ENCODE results near the gene LAMP5.

LAMP5 gene

GRCh38 chr20:9501473-9501872 is 12.9 kb upstream of the LAMP5 start:
- DNase-seq: no peak

DNA sequence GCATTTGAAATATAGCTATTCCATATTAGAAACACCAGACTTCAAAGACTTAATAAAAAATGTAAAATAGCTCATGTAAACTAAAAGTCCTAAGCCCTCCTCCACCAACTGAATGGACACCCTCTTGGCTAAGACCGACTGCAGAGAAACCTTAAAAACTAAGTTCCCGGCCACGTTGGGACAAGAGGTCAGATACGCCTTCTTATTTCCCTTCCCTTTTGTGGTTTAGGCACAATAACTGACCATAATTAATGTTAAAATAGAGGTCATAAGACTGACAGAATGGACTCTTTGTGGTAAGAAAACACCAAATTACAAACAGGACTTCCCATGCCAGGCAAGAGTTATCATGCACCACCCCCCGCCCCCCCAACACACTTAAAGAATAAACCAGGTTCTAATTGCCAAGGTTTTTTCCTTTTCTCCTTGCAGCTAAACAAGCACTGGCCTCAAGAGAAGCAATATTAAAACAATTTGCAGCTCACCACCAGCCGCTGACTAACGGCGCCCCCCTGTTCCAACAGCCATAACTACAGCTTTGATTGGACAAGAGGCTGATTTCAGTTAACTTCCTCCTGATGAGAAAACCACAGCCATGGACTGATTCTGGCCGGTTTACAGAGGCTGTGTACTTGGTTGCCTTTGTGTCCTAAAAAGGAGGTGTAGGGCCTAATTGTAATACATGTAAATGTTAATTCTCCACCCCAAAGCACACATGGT is 10.7 kb upstream of the LAMP5 start:
- DNase-seq: no peak

DNA sequence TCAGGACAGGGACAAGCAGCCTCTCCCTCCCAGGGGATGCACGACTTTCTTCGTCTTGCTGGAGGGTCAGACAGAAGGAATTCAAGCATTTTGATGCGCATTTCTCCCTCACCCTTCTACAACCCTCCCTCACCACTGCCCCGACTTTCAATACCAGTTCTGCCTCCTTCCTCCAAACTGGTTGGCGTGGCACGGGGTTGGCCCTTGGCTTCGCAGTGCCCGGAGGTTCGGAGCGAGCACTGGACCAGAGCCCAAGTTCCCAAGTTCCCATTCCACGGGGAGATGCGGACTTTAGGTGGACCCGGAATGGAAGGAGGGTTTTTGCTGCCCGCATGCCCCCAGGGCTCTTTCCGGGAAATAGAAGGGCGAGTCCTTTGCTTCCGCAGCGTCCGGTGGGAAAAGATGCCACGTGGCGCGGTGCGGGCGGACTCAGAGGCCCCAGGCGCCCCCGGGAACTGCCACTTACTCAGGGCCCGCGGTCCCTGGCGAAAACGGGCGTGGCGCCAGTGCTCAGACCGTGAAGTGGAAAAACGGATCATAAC is 8.0 kb upstream of the LAMP5 start:
- no peak for DNase-seq

DNA sequence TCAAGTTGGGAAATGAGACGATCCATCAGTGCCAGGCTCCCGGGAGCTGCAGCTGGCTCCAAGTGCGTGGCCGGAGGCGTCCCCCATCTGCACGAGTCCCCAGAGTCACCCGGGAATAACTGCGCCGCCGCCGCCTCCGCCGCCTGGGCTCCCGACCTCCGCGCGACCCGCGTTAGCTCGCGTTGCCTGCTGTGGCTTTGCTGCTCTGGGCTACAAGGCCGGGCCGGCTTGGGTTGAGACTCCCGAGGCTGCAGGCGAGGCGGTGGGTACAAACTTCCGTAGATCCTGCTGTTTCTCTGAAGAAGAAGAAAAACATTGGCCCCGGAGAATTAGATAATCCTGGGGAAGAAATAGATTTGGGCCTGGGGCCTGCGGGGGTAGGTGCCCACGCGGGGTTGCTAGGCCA is 7.4 kb upstream of the LAMP5 start:
- DNase-seq: no peak

GRCh38 chr20:9507544-9508239 is 6.7 kb upstream of the LAMP5 start:
- no peak for DNase-seq

DNA sequence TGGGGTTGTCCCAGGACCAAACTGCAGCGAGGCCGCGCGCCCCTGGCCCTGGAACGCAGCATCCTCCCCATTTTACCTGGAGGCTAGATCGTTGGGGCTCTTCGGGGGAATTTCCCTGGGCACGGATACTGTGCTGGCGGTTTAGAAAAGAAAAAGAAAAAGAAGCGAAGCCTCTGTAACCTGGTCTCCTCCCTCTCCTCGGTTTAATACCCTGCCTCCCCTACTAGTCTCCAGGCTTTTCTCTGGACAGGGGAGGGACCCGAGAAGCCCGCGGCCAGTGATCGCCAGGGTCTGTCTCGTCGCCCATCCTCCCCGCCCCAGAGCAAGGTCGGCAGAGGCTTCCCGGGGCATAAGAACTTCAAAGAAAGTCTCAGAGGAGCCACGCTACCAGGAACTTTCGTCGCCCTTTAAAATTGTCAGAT is 6.1 kb upstream of the LAMP5 start:
- no peak for DNase-seq

DNA sequence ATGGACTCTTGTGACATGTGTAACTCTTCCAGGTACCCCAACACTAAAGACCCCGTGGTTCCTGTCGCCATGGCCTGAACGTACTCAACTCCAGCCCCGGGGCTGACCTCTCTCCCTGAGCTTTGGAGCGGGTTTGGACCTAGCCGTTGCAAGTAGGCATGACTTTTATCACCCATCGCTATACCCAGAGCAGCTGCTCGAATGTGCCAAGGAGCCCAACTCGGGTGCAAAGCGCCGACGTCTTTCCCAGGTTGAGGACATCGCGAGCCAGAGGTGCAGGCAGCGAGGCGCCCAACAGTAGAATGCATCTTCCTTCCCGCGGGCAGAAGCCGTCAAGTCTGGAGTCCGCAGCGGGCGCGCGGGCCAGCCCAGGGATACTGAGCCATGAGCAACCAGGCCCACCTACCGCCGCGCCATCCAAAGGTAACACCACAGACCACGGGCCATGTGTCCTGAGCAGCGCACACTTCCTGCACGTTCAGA is 5.7 kb upstream of the LAMP5 start:
- no peak for DNase-seq

DNA sequence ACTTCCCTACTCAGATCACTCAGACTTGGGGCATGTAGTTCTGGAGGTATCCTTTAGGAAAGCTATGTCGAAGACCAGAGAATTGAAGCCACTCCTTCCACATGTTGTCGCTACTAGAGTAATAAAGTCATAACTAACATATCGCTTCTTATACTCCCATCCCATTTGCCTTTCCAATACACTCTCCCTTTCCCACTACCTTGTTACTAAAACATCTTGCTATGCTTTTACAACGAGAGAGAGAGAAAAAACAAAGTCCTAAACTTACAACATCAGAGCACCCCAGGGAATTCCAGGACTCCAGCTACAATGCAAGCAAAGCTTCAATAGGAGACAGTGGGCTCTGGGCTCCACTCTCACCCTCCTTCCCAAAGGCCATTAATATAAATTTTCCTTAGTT is 5.1 kb upstream of the LAMP5 start:
- DNase-seq: no peak

- no peak for DNase-seq
Measured at GRCh38 chr20:9510911-9511310, 3.5 kb upstream of the LAMP5 start.

GRCh38 chr20:9514072-9514460 is 324 bp upstream of the LAMP5 start:
- DNase-seq: no peak

DNA sequence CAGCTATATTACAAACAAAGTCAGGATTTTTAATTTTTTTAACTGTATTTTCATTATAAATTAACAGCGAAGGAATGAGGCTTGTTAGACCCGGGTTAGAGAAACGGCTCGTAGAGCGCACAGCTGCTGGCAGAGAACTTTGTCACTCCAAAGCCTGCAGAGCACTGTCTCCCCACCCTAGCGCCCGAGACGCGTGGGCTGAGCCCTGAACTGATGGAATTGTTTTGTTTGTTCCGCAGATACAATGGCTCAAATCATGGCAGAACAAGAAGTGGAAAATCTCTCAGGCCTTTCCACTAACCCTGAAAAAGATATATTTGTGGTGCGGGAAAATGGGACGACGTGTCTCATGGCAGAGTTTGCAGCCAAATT is 810 bp downstream of the LAMP5 start:
- DNase-seq: no peak

DNA sequence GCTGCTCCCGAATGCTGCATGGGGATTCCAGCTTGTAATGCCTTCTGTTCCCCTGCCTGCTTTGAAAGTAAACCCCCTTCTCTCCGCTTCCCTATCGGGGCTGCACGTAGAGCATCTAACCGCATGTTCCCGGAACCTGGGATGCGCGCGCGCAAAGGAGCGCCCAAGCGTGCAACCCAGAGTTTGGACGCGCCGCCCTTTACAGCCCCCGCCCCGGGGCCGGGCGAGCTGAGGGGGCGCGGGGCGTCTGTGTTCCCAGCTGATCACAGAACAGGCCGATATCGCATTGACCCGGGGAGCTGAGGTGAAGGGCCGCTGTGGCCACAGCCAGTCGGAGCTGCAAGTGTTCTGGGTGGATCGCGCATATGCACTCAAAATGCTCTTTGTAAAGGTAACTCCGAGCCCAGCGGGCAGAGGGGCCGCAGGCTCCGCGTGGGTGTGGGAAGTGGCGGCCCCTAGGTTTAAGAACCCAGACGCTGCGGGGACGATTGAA is 1.4 kb downstream of the LAMP5 start:
- no peak for DNase-seq

DNA sequence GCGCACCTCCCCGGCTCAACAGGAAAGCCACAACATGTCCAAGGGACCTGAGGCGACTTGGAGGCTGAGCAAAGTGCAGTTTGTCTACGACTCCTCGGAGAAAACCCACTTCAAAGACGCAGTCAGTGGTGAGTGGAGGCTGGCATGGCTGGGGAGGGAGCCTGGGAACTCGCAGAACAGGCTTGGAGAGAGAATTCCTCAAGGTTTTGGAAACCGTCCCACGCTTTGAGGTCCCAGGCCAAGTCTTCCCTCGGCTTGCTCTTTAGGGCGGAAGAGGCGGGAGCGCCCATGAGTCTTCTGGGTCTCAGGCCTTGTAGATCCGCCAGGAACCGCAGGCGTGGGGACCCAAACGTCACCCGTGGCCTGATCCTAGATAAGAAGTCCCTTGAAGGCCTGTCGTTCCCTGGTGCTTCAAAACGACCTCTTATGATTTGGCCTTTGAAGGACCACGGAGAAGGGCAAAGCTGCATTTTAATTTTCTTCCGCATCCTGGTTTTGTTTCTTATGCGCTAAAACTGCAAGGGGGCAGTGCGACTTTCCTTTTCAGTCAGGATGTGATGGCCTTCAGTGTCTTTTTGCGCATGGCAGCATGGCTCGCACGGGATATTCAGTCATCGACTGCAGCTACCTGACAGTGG is 2.0 kb downstream of the LAMP5 start:
- no peak for DNase-seq

DNA sequence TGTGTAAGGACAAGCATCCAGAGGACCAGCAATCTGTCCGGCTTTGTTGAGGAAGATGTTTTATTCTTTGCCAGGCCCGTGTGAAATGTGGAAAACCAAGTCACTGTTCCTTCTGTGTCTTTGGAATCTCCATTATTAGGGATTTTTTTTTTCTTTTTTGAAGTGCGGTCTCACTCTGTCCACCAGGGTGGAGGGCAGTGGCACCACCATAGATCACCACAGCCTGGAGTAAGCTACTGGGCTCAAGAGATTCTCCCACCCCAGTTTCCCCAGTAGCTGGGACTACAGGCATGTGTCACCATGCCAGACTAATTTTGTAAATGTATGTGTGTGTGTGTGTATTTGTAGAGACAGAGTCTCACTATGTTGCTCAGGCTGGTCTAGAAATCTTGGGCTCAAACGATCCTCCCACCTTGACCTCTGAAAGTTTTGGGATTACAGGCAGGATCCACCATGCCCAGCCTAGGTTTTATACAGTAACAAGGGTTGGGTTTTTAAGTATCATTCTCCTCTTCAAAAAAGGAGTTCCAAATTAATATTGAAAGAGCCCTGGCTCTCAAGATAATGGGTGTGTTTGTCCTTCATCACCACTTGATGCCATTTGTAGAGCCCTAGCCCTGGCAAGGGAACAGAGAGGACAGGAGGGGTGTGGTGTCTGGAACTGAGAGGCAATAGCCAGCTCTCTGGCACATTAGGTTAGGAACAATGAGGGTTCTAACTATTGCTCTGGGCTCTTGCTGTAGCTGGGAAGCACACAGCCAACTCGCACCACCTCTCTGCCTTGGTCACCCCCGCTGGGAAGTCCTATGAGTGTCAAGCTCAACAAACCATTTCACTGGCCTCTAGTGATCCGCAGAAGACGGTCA is 3.1 kb downstream of the LAMP5 start:
- no peak for DNase-seq

DNA sequence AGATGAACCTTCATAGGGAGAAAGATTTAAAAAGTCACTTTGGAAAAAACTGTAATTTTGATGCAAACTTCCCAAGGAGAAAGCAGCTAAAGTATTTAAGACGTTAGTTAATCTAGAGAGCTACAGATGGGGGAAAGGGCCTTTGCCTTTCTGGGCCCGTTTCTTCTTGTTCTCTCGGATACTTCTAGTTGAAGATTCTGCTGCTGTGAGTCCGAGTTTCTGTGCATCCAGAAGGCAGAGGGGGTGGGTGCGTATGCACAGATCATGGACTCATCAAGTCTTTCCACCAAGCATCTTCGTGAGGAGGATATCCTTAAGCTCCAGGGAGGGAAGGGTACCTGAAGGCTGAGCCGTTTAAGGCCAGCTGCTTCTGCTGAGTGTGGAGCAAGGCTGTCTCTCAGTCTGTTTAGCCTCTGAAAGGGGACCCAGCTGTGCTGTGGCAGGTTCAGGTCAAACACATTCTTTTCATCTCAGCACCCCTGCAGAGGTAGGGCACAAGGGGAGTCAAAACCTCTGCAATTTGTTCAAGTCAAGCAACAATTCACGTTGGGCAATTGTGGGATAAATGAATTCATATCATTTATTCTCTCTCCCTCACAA is 4.3 kb downstream of the LAMP5 start:
- DNase-seq: no peak

DNA sequence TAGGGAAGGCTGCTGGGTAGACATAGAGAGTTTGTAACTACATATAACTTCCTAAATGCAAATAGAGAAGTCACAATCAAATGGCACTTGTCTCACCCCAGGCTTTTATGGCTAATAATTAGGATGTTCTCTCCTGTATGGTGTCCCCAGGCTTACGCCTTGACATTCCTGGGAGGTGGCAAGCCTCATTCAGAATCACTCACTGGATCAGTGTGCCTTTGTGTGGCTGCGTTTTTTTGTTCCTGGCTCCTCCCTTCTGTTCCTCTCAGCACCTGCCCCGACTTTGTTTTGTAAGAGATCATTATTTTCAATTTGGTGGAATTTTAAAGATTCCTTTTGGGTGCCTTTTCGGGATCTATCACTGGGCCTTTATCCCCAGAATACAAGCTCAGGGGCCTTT is 5.7 kb downstream of the LAMP5 start:
- DNase-seq: no peak

GRCh38 chr20:9523636-9524035 is 9.2 kb downstream of the LAMP5 start:
- DNase-seq: no peak

- no peak for DNase-seq
Measured at GRCh38 chr20:9531581-9531980, 17.2 kb downstream of the LAMP5 start.

DNA sequence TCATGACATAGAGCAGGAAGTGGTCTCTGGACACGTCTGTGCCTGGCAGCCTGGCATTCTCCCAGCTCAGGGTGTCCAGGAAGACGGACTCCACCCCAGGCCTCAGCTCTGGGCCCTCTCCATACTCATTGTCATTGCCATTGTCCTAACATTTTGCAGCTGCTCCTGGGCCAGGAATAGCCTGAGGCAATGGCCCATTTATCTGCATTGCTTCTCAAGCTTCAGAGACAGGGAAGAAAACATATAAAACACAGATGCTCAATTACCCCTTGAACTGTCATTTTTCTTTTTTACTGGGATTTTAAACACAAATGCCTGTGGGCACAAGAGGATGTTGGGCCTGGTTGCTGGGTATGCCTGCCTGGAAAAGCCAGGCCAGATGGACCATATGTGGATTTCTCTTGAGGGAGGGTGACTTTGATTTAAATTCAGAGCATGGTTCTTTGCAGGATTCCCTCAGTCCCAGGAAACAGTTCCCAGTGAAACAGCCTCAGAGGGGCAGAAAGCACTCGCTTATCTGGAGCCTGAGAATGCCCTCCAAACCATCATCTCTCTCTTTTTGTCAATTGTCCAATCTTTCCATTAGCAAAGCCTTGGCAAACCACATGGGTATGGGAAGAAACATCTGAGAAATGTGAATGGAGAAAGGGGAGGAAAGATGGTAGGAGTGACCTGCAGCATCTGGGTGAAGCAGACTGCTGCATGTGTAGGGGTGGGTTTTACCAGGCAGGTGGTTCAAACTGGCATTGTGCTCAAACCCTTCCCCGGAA is 17.9 kb downstream of the LAMP5 start:
- DNase-seq: no peak

GRCh38 chr20:9534025-9534424 is 19.6 kb downstream of the LAMP5 start:
- no peak for DNase-seq

DNA sequence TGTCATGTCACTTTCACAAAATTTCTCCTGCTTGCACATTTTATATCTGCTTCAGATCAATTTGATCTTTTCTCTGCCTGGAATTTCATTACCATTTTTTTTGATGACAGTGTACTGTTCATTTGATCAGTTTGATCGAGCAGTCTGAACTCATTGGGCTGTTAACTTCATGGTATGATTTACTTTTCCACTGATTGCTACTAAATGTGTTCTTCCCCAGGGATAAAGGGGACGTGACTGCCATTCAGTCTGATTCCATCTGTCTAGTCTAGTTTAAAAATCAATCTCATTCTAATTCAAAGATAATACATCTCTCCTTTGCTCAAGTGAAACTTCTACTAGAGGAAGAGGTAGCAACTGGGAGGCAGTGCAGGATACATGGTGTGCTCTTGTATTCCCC is 21.1 kb downstream of the LAMP5 start:
- no peak for DNase-seq

DNA sequence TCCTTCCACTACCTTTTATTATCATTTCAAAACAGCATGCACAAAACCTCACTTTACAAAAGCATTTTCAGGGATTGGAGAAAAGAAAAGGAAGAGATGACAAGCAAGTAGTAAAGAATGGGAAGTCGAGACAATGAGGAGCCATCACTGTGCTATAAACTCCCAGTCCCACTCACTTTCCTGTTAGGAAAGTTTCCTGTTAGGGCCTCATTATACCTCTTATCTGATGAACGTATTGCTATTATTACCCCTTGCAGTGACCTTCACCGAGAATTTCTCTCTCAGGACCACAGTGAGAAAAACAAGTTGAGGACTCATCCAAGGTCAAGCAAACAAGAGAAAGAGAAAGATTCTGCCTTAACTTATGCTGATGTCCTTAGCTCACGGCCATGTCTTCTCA is 28.8 kb downstream of the LAMP5 start:
- no peak for DNase-seq

All from bone marrow (tissue), 2 donors.